SK-N-MC (cell line): ENCODE measurements around the gene HOATZ.

Experiments
- DNase-seq: peaks from one replicate; pipeline ENCODE4 v3.0.0-alpha.2; 2011; ENCODE audit warnings: low read depth, low spot score
- H3K27ac ChIP-seq: fragments of 200-600 bp; sonication (generic); 2 replicates; pipeline ENCODE4 v1.5.1; 2016; ENCODE audit warnings: mixed run types
- H3K36me3 ChIP-seq: fragments of 200-600 bp; sonication (generic); 2 replicates; pipeline ENCODE4 v1.6.1; 2017; ENCODE audit warnings: antibody characterized with exemption, low read length, mixed read lengths; ENCODE audit not compliant: insufficient read depth
- H3K4me3 ChIP-seq: fragments of 200-600 bp; sonication (generic); 2 replicates; pipeline ENCODE4 v1.5.1; 2016
- H3K9ac ChIP-seq: fragments of 200-600 bp; sonication (generic); 2 replicates; pipeline ENCODE4 v1.8.0; 2017; ENCODE audit warnings: mixed run types, mixed read lengths; ENCODE audit not compliant: insufficient read length
- H3K9me3 ChIP-seq: fragments of 200-600 bp; sonication (generic); 2 replicates; pipeline ENCODE4 v1.6.1; 2017; ENCODE audit warnings: low read depth, mild to moderate bottlenecking, antibody characterized with exemption, low read length, moderate library complexity, mixed read lengths
- EZH2 ChIP-seq: fragments of 200-600 bp; sonication (generic); IDR thresholded peaks from one replicate; pipeline ENCODE4 v1.6.1; 2017; ENCODE audit warnings: antibody characterized with exemption
- FOXP2 ChIP-seq: optimal IDR thresholded peaks from 2 replicates; pipeline ENCODE3; 2011; ENCODE audit warnings: mild to moderate bottlenecking, moderate library complexity; ENCODE audit not compliant: insufficient read depth; ENCODE audit errors: extremely low read length, control extremely low read depth
- POLR2AphosphoS5 ChIP-seq: IDR thresholded peaks from 2 replicates; pipeline ENCODE4 v1.6.1; 2012; ENCODE audit warnings: mild to moderate bottlenecking, low read depth, low read length, borderline replicate concordance

Gene HOATZ

DNA sequence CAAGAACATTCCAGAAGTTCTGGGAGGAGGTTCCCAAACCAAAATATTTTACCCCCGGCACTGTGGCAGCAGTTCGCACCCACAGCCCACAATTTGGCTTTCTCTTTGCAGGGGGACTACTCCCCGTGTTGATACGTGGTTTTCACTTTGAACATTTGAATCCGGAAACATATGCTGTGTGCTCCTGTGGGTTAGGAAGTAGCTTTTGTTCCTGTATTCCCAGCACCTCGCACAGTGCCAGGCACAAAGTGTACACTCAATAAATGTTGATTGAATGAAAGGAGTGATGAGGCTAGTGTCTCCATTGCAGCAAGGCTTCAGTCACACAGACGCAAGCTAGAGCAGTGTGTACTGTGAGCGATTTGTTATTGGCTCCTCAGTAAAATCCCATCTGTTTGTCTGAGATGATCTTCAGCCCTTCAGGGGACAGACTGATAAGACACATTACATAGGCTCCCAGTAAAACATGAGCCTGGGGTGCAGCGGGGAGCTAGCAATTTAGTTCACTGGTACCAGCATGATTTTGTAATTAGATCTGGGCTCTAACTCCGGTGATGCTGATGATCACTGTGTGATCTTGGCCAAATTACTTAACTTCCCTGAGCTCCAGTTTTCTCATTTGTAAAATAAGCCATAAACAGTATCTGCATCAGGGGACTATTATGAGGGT lies 28.2 kb downstream of the HOATZ start:
- DNase-seq: no peak
- TF ChIP-seq POLR2AphosphoS5 (no peak), FOXP2 (no peak), EZH2 (no peak)
- H3K4me3 ChIP-seq: no peak overlapping the region
- H3K27ac ChIP-seq: no peak overlapping the region
- H3K36me3 ChIP-seq: no peaks in the 10 kb centered on the region; the same call in 1 of the 2 replicates
- no peaks in the 10 kb centered on the region for H3K9me3 ChIP-seq
- no peak overlapping the region for H3K9ac ChIP-seq

DNA sequence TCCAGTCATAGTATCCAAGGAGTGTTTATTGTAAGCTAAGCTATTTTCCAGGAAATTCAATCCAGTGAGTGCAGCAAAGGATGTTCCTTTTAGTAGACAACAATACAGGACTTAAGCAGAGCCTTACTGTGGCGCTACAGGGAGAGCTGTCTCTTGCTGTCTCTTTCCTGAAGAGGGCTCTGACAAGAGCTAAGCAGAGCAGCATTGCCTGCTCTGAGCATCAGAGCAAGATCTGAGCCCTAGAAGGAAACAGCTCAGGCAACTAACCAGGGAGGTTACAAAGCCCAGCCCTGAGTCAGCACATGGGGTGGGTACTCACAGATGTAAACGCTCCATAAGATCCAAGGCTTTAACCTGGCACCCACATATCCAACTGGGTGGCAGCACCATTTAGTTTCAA lies 33.9 kb downstream of the HOATZ start:
- no peak overlapping the region for H3K27ac ChIP-seq
- H3K36me3 ChIP-seq: no peaks in the 10 kb centered on the region; the same call in 1 of the 2 replicates
- no peak for TF ChIP-seq POLR2AphosphoS5
- no peak overlapping the region for H3K4me3 ChIP-seq
- no peak for DNase-seq
- no peak overlapping the region for H3K9ac ChIP-seq
- H3K9me3 ChIP-seq: no peaks in the 10 kb centered on the region

DNA sequence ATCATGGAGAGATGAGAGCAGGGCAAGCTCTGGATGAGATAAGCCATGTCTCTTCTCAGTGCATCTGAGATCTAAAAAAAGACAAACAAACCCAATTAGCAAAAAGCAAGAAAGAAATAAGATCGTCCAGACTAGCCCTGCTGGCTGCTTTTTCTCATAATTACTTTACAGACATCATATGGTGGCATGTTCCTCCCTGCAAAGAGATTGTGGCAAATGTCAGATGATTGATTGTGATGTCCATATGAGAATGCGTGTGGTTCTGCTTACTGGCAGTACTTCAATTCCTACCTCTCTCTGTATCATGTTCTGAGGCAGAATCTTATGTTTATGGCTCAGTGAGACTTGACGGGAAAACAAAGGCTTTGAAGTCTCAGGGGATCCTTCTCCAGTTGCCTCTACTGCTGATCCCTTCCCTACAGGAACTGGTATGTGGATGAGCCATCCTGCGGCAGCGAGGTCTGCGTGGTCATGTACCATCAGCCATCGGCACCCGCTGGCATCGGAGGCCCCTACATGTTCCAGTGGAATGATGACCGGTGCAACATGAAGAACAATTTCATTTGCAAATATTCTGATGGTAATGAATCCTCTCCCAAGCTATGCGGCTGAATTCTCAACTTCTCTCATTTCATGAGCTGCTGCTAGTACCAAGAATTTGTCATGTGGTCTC lies 34.8 kb downstream of the HOATZ start:
- Histone ChIP-seq H3K9me3 (no peaks in the 10 kb centered on the region), H3K27ac (no peak overlapping the region), H3K9ac (no peak overlapping the region), H3K36me3 (no peaks in the 10 kb centered on the region; the same call in 1 of the 2 replicates), H3K4me3 (no peak overlapping the region)
- no peak for DNase-seq
- TF ChIP-seq FOXP2: no peak
- no peak for TF ChIP-seq POLR2AphosphoS5
- TF ChIP-seq EZH2: no peak

DNA sequence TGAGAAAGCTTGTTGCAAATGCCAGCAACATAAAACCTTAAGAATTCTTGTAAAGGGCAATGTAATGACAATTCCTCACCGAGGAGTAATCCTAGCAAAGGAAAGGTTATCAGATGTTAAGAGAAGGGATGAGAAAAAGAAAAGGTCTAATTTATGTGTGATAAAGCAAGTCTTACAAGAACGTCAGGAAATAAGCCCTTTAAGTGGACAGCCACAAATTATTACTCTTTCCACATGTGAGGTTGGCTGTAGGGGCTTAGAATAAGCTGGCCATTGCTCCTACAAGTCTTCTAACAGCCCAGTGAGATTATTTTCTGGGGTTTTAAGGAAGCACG lies 35.3 kb downstream of the HOATZ start:
- Histone ChIP-seq H3K36me3 (no peaks in the 10 kb centered on the region; the same call in 1 of the 2 replicates), H3K27ac (no peak overlapping the region), H3K4me3 (no peak overlapping the region), H3K9me3 (no peaks in the 10 kb centered on the region), H3K9ac (no peak overlapping the region)
- no peak for DNase-seq
- TF ChIP-seq EZH2: no peak
- TF ChIP-seq FOXP2: no peak
- TF ChIP-seq POLR2AphosphoS5: no peak

DNA sequence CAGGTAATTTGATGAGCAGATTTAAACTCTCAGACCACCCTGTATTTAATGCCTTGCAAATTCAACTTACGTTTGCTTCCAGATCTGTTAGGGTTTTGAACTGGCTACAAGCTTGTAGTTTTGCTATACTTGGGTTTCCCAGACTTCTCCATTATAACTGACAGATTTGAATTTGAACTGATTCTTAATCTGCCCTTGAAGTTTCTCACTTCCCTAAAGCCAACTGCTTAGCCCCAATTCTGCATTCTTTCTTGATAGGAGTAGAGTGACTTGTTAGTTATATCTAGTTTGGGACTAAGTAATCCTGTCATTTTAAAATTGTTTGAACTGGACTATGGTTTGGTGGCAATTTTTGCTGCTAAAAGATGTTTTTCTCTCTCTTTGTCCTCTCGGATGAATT lies 35.7 kb downstream of the HOATZ start:
- TF ChIP-seq FOXP2 (no peak), EZH2 (no peak), POLR2AphosphoS5 (no peak)
- no peak overlapping the region for H3K4me3 ChIP-seq
- H3K9me3 ChIP-seq: no peaks in the 10 kb centered on the region
- no peak overlapping the region for H3K27ac ChIP-seq
- H3K36me3 ChIP-seq: no peaks in the 10 kb centered on the region; the same call in 1 of the 2 replicates
- no peak overlapping the region for H3K9ac ChIP-seq
- no peak for DNase-seq

DNA sequence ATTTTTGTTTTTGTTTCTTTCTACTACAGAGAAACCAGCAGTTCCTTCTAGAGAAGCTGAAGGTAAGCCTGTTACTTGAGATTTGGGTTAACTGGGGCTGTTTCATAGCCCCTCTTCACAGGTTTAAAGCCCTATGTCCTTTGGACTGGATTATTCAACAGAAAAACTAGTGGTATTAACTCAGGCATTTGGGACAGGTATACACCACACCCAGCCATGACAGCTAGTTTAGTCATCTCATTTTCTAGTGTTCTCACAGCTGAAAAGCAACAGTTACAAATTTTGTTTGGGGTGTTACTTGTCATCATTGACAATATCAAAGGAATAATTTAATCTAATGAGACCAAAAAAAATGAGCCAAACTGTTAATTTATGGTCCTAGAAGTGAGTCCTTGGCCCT lies 40.0 kb downstream of the HOATZ start:
- DNase-seq: no peak
- Histone ChIP-seq H3K4me3 (no peak overlapping the region), H3K27ac (no peak overlapping the region), H3K36me3 (peaks cover 5% of the 10 kb centered on the region; the same call in 1 of the 2 replicates), H3K9me3 (peaks cover 5% of the 10 kb centered on the region; the same call in 1 of the 2 replicates), H3K9ac (no peak overlapping the region)
- TF ChIP-seq EZH2 (no peak), FOXP2 (no peak), POLR2AphosphoS5 (no peak)

DNA sequence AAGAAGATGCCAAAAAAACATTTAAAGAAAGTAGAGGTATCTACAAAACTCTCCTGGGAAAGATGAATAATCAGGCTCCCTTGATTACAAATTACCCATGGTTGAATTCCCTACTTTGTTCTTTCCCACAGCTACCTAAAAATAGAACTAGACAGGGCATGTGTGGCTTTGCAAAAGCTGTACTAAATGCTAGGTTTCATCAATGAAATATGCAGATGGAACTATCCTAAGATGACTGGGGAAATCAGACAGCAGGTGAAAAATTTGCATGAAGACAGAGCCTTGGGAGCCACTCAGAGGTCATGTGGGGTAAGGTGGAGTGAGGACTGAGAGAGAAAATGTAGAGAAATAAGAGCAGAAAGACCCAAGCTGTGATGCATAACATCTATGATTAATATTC lies 40.7 kb downstream of the HOATZ start:
- Histone ChIP-seq H3K4me3 (no peak overlapping the region), H3K27ac (no peak overlapping the region), H3K36me3 (peaks cover 5% of the 10 kb centered on the region), H3K9me3 (peaks cover 5% of the 10 kb centered on the region; the same call in 1 of the 2 replicates), H3K9ac (no peak overlapping the region)
- TF ChIP-seq POLR2AphosphoS5 (no peak), FOXP2 (no peak), EZH2 (no peak)
- no peak for DNase-seq

DNA sequence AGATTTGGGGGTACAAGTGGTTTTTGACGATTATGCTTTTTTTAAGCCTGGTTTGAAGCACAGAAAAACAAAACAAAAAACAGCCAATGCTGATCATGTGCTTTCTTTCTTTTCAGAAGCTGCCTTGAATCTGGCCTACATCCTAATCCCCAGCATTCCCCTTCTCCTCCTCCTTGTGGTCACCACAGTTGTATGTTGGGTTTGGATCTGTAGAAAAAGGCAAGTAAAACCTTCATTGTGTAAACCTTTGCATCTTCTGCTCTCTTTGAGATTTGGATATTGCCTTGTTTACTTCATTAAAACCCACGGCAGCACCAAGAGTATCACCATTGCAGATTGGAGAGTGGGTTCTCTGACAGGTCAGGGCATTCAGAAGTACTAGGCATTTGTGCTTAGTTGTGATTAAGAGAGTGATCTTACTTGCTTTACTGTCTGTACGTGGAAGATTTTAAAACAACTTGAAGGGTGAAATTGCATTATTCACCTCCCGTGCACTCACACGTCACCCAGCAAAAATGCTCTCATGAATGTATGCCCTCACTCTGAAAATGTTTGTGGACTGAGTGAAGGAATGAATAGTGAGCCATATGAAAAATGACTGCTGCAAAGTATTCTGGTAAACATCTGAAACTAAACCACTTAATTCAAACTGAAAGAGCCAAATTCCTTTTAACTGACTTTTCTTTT lies 43.0 kb downstream of the HOATZ start:
- H3K27ac ChIP-seq: no peak overlapping the region
- no peak for TF ChIP-seq EZH2
- TF ChIP-seq POLR2AphosphoS5: no peak
- no peak for TF ChIP-seq FOXP2
- H3K9ac ChIP-seq: no peak overlapping the region
- no peak for DNase-seq
- peaks cover 5% of the 10 kb centered on the region for H3K36me3 ChIP-seq
- peaks cover 5% of the 10 kb centered on the region; the same call in 1 of the 2 replicates for H3K9me3 ChIP-seq
- no peak overlapping the region for H3K4me3 ChIP-seq
